PFSK-1 (cell line): ENCODE data around the gene HCRT.

Experiments used
- FOXP2 ChIP-seq: optimal IDR thresholded peaks from 2 replicates; pipeline ENCODE3; 2011; ENCODE audit warnings: borderline replicate concordance, control low read depth, inconsistent platforms; ENCODE audit not compliant: insufficient read depth; ENCODE audit errors: extremely low read length, extremely low read depth
- POLR2AphosphoS5 ChIP-seq: IDR thresholded peaks from 2 replicates; pipeline ENCODE4 v1.6.1; 2012; ENCODE audit warnings: low read depth, mild to moderate bottlenecking, control low read depth, low read length, moderate library complexity
- REST ChIP-seq, 2 experiments: IDR thresholded peaks; 2 replicates each; pipeline versions ENCODE4 v1.6.1 to v1.8.0; 2011 to 2012; ENCODE audit warnings: low read depth in 2 of 2, low read length in 2 of 2, control low read depth in 1 of 2, inconsistent platforms in 1 of 2, mild to moderate bottlenecking in 1 of 2, moderate library complexity in 1 of 2; ENCODE audit not compliant: insufficient read depth in 1 of 2
- SIN3A ChIP-seq: IDR thresholded peaks from 2 replicates; pipeline ENCODE4 v1.6.1; 2012; ENCODE audit warnings: mild to moderate bottlenecking, low read length, moderate library complexity, borderline replicate concordance; ENCODE audit not compliant: insufficient read depth
- TAF1 ChIP-seq: IDR thresholded peaks from 2 replicates; pipeline ENCODE4 v1.6.1; 2012; ENCODE audit warnings: low read length, control low read depth, borderline replicate concordance; ENCODE audit not compliant: insufficient read depth

HCRT gene

GRCh38 chr17:42163113-42163512, 22.1 kb downstream of the HCRT start:
- TF ChIP-seq FOXP2 (no peak), POLR2AphosphoS5 (no peak), REST (IDR thresholded peaks at IDR 0.05; ENCODE audit: insufficient read depth in 1 of 2, low read depth in 2 of 2, low read length in 2 of 2) (no peak), SIN3A (no peak)

- TF ChIP-seq REST (IDR thresholded peaks at IDR 0.05; ENCODE audit: insufficient read depth in 1 of 2, low read depth in 2 of 2, low read length in 2 of 2) (no peak), SIN3A (no peak), TAF1 (no peak)
Observed at GRCh38 chr17:42160531-42160910, 24.7 kb downstream of the HCRT start.

GRCh38 chr17:42159796-42160530, 25.3 kb downstream of the HCRT start:
- no peak for TF ChIP-seq REST (IDR thresholded peaks at IDR 0.05; ENCODE audit: insufficient read depth in 1 of 2, low read depth in 2 of 2, low read length in 2 of 2)
- no peak for TF ChIP-seq POLR2AphosphoS5
- no peak for TF ChIP-seq FOXP2
- TF ChIP-seq TAF1, result no peak
- TF ChIP-seq SIN3A, result no peak

- TF ChIP-seq POLR2AphosphoS5, result no peak
- TF ChIP-seq FOXP2, result no peak
- TF ChIP-seq REST (IDR thresholded peaks at IDR 0.05; ENCODE audit: insufficient read depth in 1 of 2, low read depth in 2 of 2, low read length in 2 of 2), result no peak
- TF ChIP-seq SIN3A, result no peak
- no peak for TF ChIP-seq TAF1
Observed at GRCh38 chr17:42155614-42156045, 29.6 kb downstream of the HCRT start.
